ENCODE data around the gene UBN2.

UBN2 gene

DNA sequence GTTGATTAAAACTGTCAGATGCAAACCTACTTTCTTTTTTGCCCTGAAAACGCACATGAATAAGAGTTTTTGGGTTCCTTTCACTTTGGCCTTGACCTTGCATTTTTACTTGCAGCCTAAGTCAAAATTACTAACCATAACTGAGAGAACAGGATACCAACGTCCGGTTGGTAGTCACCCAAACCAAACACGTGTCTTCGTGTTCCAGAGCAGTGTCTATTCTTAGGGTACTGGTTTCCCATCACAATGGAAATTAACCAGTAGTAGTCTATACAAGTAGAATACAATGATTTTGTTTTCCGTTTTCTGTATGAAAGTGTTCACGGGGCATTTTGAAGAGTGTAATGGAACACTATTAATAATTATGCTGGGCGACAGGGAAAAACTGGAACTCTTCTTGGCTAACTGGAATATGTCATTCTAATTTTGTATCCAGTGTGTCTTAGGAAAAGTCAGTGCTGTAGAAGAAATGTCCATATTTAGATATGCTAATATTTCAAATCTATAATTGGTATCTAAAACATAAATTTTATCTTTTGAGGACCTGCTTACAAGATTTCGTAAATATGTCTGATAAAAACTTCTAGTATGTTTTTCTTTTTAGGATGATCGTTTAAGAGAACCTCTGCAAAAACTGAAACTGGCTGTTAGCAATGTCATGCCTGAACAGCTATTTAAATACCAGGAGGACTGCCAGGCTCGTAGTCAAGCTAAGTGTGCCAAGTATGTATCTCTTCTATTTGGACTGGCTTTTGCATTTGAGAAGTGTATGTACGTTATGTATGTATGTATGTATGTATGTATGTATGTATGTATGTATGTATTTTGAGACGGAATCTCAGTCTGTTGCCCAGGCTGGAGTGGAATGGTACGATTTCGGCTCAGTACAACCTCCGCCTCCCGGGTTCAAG, 40.9 kb downstream of the UBN2 start:
- Histone ChIP-seq H3K27ac (peak overlapping the region; percentile 64 to 79), H3K4me3 (peak overlapping the region; percentile 54)
- no peak for DNase-seq (ENCODE audit: low spot score)
- TF ChIP-seq CTCF (IDR thresholded peaks at IDR 0.05): no peak

DNA sequence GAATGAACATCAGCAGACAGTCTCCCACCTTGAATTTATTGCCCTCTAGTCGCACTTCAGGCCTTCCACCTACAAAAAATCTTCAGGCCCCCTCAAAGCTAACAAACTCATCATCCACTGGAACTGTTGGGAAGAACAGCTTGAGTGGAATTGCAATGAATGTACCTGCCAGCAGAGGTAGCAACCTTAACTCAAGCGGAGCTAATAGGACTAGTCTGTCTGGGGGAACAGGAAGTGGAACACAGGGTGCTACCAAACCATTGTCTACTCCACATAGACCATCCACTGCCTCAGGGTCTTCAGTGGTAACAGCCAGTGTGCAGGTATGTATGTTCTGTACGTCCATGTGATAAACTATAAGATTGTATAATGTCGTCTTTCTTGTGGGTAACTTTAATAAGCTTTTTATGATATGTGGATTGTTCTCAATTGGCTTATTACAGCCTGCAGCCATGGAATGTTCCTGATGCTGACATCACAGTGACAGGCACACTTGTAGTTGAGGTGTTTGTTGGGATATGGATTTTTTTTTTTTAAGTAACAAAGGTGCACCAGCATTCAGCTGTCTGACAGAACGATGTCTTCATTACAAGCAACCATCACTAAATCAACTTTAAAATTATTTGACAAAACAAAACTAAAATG, 53.3 kb downstream of the UBN2 start:
- TF ChIP-seq CTCF (IDR thresholded peaks at IDR 0.05): no peak
- DNase-seq (ENCODE audit: low spot score): no peak
- no peak overlapping the region for H3K4me3 ChIP-seq
- no peak overlapping the region for H3K27ac ChIP-seq

DNA sequence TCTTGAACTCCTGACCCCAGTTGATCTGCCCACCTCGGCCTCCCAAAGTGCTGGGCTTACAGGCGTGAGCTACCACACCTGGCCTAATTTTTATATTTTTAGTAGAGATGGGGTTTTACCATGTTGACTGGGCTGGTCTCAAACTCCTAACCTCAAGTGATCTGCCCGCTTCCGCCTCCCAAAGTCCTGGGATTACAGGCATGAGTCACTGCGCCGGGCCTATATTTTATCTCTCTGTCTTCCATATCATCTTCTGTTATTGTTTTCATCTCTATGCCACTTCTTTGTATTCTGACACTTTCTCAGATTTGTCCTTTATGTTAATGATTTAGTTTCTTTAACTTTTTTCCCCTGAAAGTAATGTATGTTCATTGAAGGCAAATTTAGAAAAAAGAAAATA, 55.1 kb downstream of the UBN2 start:
- DNase-seq (ENCODE audit: low spot score): no peak
- H3K27ac ChIP-seq: no peak overlapping the region
- H3K4me3 ChIP-seq: no peak overlapping the region
- TF ChIP-seq CTCF (IDR thresholded peaks at IDR 0.05): no peak

GRCh38 chr7:139292821-139293220, 61.8 kb downstream of the UBN2 start:
- no peak for DNase-seq (ENCODE audit: low spot score)
- no peak for TF ChIP-seq CTCF (IDR thresholded peaks at IDR 0.05)
- H3K27ac ChIP-seq: no peak overlapping the region
- no peak overlapping the region for H3K4me3 ChIP-seq

GRCh38 chr7:139293534-139293933, 62.5 kb downstream of the UBN2 start:
- TF ChIP-seq CTCF (IDR thresholded peaks at IDR 0.05): no peak
- DNase-seq (ENCODE audit: low spot score): no peak
- Histone ChIP-seq H3K4me3 (no peak overlapping the region), H3K27ac (no peak overlapping the region)

- Histone ChIP-seq H3K27ac (no peak overlapping the region), H3K4me3 (no peak overlapping the region)
- no peak for DNase-seq (ENCODE audit: low spot score)
- no peak for TF ChIP-seq CTCF (IDR thresholded peaks at IDR 0.05)
Measured at GRCh38 chr7:139294241-139294640, 63.2 kb downstream of the UBN2 start.
